ENCODE data around the gene GABARAPL2. TPM values are rescaled to one million over a fixed set of nuclear protein-coding genes. Genes with fewer than 3 reads are reported as not detected.

GABARAPL2 gene
- polyA plus RNA-seq, 4 donors = 194 to 206 (median 199) TPM

GRCh38 chr16:75626806-75627205 lies 60.6 kb downstream of the GABARAPL2 start:
- DNase-seq (ENCODE audit: low read depth in 4 of 4, low spot score in 3 of 4) = no peak

Other genes with a start within 250 kb of the GABARAPL2 start
- 100 to 1,000 TPM; 165 to 192 (median 175) TPM for gene CFDP1, start 132.9 kb upstream of the GABARAPL2 start, polyA plus RNA-seq (ENCODE audit: insufficient read length in 4 of 4)
- 10 to 100 TPM; 33.1 to 43.4 (median 41.0) TPM for gene TMEM170A, start 101.7 kb upstream of the GABARAPL2 start, polyA plus RNA-seq (ENCODE audit: insufficient read length in 4 of 4)
- under 1 TPM; 0.76 to 0.96 (median 0.89) TPM for gene CHST6, start 70.9 kb upstream of the GABARAPL2 start, polyA plus RNA-seq (ENCODE audit: insufficient read length in 4 of 4)
- gene CHST5, start 30.3 kb upstream of the GABARAPL2 start, polyA plus RNA-seq (ENCODE audit: insufficient read length in 4 of 4) = 1 to 10 TPM in 1 of 4 donors, under 1 TPM in 3; 0.38 to 1.2 (median 0.56) TPM
- gene TMEM231, start 10.1 kb upstream of the GABARAPL2 start, polyA plus RNA-seq (ENCODE audit: insufficient read length in 4 of 4) = 10 to 100 TPM; 18.7 to 21.8 (median 20.3) TPM
- 10 to 100 TPM; 40.4 to 60.4 (median 47.7) TPM for gene ADAT1, start 56.9 kb downstream of the GABARAPL2 start, polyA plus RNA-seq (ENCODE audit: insufficient read length in 4 of 4)
- gene KARS1, start 81.3 kb downstream of the GABARAPL2 start, polyA plus RNA-seq (ENCODE audit: insufficient read length in 4 of 4) = 100 to 1,000 TPM; 133 to 153 (median 145) TPM
- 10 to 100 TPM; 85.2 to 91.8 (median 87.3) TPM for gene TERF2IP, start 81.4 kb downstream of the GABARAPL2 start, polyA plus RNA-seq (ENCODE audit: insufficient read length in 4 of 4)
- under 1 TPM in 1 of 4 donors, not detected in 3; 0.05 TPM for gene CPHXL2, start 110.6 kb downstream of the GABARAPL2 start, polyA plus RNA-seq (ENCODE audit: insufficient read length in 4 of 4)
- gene DUXB, start 135.1 kb downstream of the GABARAPL2 start, polyA plus RNA-seq (ENCODE audit: insufficient read length in 4 of 4) = under 1 TPM in 1 of 4 donors, not detected in 3; 0.05 TPM
- gene CPHXL, start 160.1 kb downstream of the GABARAPL2 start, polyA plus RNA-seq (ENCODE audit: insufficient read length in 4 of 4) = not detected

Data from right renal pelvis (tissue), 4 donors.